ENCODE data around the gene NKD2.

- no peak for TF ChIP-seq CTCF (IDR thresholded peaks at IDR 0.05; ENCODE audit: low read depth, low read length, poor library complexity, severe bottlenecking)
- no peak for TF ChIP-seq EZH2phosphoT487 (IDR thresholded peaks at IDR 0.05; ENCODE audit: borderline replicate concordance, low read length)
Measured at GRCh38 chr5:1079486-1079885, 70.9 kb downstream of the NKD2 start.

All from DOHH2 (cell line).